Measurements from ENCODE around the gene TARP.

TARP gene

GRCh38 chr7:38215735-38216670 is 57.4 kb downstream of the TARP start:
- H3K9me3 ChIP-seq (ENCODE audit: low read depth): no peaks in the 10 kb centered on the region
- no peak overlapping the region for H3K27ac ChIP-seq
- peaks cover 2% of the 10 kb centered on the region for H3K27me3 Mint-ChIP-seq (ENCODE audit: insufficient read depth, low read depth)
- H4K20me1 ChIP-seq (ENCODE audit: low read depth): peaks cover 9% of the 10 kb centered on the region
- H2AFZ ChIP-seq (replicated peaks): no peak overlapping the region
- no peak overlapping the region for H3K4me2 ChIP-seq
- H3K36me3 ChIP-seq: peaks cover 10% of the 10 kb centered on the region
- H3K4me1 ChIP-seq: no peaks in the 10 kb centered on the region
- H3K9ac ChIP-seq: no peak overlapping the region
- H3K36me3 Mint-ChIP-seq: peaks cover 21% of the 10 kb centered on the region
- TF ChIP-seq EZH2phosphoT487 (IDR thresholded peaks at IDR 0.05) (no peak), CTCF (IDR thresholded peaks at IDR 0.05) (peak; percentile 98)
- H3K79me2 ChIP-seq (ENCODE audit: low read depth): peaks cover 4% of the 10 kb centered on the region
- peaks cover 8% of the 10 kb centered on the region for H3K4me1 Mint-ChIP-seq
- peak; percentile 83 for DNase-seq (ENCODE audit: low spot score)
- H3K4me3 ChIP-seq: no peak overlapping the region
- peaks cover 5% of the 10 kb centered on the region for H3F3A ChIP-seq (ENCODE audit: low read depth)
- H3K9me3 Mint-ChIP-seq: no peaks in the 10 kb centered on the region
- no peak overlapping the region for H3K4me3 Mint-ChIP-seq
- H3K27me3 ChIP-seq: no peaks in the 10 kb centered on the region
- H3K27ac Mint-ChIP-seq: no peak overlapping the region

GRCh38 chr7:38215115-38215514 is 58.3 kb downstream of the TARP start:
- DNase-seq (ENCODE audit: low spot score): no peak
- Histone ChIP-seq H3F3A (ENCODE audit: low read depth) (peaks cover 5% of the 10 kb centered on the region), H3K4me1 (no peaks in the 10 kb centered on the region), H3K4me3 (no peak overlapping the region), H3K36me3 (peaks cover 7% of the 10 kb centered on the region), H3K27ac (no peak overlapping the region), H3K4me2 (no peak overlapping the region), H2AFZ (replicated peaks) (no peak overlapping the region), H3K79me2 (ENCODE audit: low read depth) (peaks cover 4% of the 10 kb centered on the region), H4K20me1 (ENCODE audit: low read depth) (peaks cover 9% of the 10 kb centered on the region), H3K9me3 (ENCODE audit: low read depth) (no peaks in the 10 kb centered on the region), H3K9ac (no peak overlapping the region), H3K27me3 (no peaks in the 10 kb centered on the region)
- Mint-ChIP-seq H3K4me3 (no peak overlapping the region), H3K4me1 (peaks cover 8% of the 10 kb centered on the region), H3K9me3 (no peaks in the 10 kb centered on the region), H3K36me3 (peaks cover 18% of the 10 kb centered on the region), H3K27me3 (ENCODE audit: insufficient read depth, low read depth) (peaks cover 2% of the 10 kb centered on the region), H3K27ac (no peak overlapping the region)
- TF ChIP-seq CTCF (IDR thresholded peaks at IDR 0.05) (no peak), EZH2phosphoT487 (IDR thresholded peaks at IDR 0.05) (no peak)

- no peak overlapping the region for H3K27ac ChIP-seq
- no peak overlapping the region for H3K9ac ChIP-seq
- H3K27me3 ChIP-seq: no peaks in the 10 kb centered on the region
- Mint-ChIP-seq H3K27ac (no peak overlapping the region), H3K9me3 (no peaks in the 10 kb centered on the region), H3K4me3 (no peak overlapping the region), H3K27me3 (ENCODE audit: insufficient read depth, low read depth) (peaks cover 2% of the 10 kb centered on the region), H3K36me3 (peaks cover 24% of the 10 kb centered on the region), H3K4me1 (peaks cover 8% of the 10 kb centered on the region)
- H4K20me1 ChIP-seq (ENCODE audit: low read depth): peaks cover 10% of the 10 kb centered on the region
- H2AFZ ChIP-seq (replicated peaks): no peak overlapping the region
- peaks cover 5% of the 10 kb centered on the region for H3F3A ChIP-seq (ENCODE audit: low read depth)
- H3K9me3 ChIP-seq (ENCODE audit: low read depth): no peaks in the 10 kb centered on the region
- no peak overlapping the region for H3K4me3 ChIP-seq
- no peaks in the 10 kb centered on the region for H3K4me1 ChIP-seq
- TF ChIP-seq EZH2 (IDR thresholded peaks at IDR 0.05) (no peak), CTCF (IDR thresholded peaks at IDR 0.05) (no peak), EZH2phosphoT487 (IDR thresholded peaks at IDR 0.05) (no peak)
- H3K4me2 ChIP-seq: no peak overlapping the region
- no peak for DNase-seq (ENCODE audit: low spot score)
- peaks cover 4% of the 10 kb centered on the region for H3K79me2 ChIP-seq (ENCODE audit: low read depth)
- H3K36me3 ChIP-seq: no peaks in the 10 kb centered on the region
These were observed 61.5 kb downstream of the TARP start for GRCh38 chr7:38211940-38212339.
